ENCODE measurements around the gene TMPRSS13.

Gene TMPRSS13

DNA sequence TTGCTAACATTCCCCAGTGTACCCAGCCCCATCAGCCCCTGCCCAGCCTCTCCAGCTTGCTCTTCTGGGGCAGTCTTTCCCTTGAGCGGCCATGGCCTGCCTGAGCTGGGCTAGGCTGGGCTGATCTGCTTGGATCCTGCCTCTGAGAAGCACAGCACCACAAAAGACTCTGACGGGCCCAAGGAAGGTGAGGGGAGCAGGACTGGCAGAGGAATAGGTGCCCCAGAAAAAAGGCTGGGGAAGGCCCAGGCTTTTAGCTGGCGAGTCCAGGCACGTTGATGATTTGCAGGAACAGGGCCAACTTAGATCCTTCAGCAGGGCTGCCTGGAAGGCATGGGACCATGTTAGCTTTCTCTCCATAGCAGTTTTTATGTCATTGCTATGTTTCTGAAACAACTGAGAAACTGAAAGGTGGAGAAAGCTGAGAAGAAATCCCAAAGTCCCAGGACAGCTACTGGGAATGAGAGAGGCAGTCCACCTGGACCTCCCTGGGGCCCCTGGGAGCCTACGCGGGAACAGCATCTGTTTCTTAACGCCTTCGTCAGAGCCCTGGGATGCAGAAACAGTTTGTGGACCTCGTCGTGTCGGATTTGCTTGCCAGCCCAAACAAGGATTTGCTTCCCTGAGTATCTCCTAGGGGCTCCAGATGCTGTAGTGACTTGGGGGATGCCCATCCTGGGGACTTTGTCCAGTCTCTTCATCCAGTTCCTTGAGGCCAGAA is 28.3 kb downstream of the TMPRSS13 start:
- TF ChIP-seq, protein P1, sequence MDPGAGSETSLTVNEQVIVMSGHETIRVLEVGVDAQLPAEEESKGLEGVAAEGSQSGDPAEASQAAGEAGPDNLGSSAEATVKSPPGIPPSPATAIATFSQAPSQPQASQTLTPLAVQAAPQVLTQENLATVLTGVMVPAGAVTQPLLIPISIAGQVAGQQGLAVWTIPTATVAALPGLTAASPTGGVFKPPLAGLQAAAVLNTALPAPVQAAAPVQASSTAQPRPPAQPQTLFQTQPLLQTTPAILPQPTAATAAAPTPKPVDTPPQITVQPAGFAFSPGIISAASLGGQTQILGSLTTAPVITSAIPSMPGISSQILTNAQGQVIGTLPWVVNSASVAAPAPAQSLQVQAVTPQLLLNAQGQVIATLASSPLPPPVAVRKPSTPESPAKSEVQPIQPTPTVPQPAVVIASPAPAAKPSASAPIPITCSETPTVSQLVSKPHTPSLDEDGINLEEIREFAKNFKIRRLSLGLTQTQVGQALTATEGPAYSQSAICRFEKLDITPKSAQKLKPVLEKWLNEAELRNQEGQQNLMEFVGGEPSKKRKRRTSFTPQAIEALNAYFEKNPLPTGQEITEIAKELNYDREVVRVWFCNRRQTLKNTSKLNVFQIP (CRISPR knock-in tag; IDR thresholded peaks at IDR 0.05; ENCODE audit: borderline replicate concordance, low read depth), result no peak
- TF ChIP-seq ZFP30 (CRISPR knock-in tag; IDR thresholded peaks at IDR 0.05), result no peak
- no peak for TF ChIP-seq GLIS3 (CRISPR knock-in tag; IDR thresholded peaks at IDR 0.05)
- no peak for TF ChIP-seq ZC3H10 (CRISPR knock-in tag; IDR thresholded peaks at IDR 0.05)
- TF ChIP-seq, protein P2, sequence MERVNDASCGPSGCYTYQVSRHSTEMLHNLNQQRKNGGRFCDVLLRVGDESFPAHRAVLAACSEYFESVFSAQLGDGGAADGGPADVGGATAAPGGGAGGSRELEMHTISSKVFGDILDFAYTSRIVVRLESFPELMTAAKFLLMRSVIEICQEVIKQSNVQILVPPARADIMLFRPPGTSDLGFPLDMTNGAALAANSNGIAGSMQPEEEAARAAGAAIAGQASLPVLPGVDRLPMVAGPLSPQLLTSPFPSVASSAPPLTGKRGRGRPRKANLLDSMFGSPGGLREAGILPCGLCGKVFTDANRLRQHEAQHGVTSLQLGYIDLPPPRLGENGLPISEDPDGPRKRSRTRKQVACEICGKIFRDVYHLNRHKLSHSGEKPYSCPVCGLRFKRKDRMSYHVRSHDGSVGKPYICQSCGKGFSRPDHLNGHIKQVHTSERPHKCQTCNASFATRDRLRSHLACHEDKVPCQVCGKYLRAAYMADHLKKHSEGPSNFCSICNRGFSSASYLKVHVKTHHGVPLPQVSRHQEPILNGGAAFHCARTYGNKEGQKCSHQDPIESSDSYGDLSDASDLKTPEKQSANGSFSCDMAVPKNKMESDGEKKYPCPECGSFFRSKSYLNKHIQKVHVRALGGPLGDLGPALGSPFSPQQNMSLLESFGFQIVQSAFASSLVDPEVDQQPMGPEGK (CRISPR knock-in tag; IDR thresholded peaks at IDR 0.05; ENCODE audit: borderline replicate concordance), result no peak
- TF ChIP-seq ZNF70 (CRISPR knock-in tag; IDR thresholded peaks at IDR 0.05), result no peak
- TF ChIP-seq, protein P3, sequence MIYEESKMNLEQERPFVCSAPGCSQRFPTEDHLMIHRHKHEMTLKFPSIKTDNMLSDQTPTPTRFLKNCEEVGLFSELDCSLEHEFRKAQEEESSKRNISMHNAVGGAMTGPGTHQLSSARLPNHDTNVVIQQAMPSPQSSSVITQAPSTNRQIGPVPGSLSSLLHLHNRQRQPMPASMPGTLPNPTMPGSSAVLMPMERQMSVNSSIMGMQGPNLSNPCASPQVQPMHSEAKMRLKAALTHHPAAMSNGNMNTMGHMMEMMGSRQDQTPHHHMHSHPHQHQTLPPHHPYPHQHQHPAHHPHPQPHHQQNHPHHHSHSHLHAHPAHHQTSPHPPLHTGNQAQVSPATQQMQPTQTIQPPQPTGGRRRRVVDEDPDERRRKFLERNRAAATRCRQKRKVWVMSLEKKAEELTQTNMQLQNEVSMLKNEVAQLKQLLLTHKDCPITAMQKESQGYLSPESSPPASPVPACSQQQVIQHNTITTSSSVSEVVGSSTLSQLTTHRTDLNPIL (CRISPR knock-in tag; IDR thresholded peaks at IDR 0.05; ENCODE audit: low read depth), result no peak
- TF ChIP-seq ZNF8 (CRISPR knock-in tag; IDR thresholded peaks at IDR 0.05), result no peak
- no peak for TF ChIP-seq ARNTL (CRISPR knock-in tag; IDR thresholded peaks at IDR 0.05; ENCODE audit: borderline replicate concordance, low read depth)

DNA sequence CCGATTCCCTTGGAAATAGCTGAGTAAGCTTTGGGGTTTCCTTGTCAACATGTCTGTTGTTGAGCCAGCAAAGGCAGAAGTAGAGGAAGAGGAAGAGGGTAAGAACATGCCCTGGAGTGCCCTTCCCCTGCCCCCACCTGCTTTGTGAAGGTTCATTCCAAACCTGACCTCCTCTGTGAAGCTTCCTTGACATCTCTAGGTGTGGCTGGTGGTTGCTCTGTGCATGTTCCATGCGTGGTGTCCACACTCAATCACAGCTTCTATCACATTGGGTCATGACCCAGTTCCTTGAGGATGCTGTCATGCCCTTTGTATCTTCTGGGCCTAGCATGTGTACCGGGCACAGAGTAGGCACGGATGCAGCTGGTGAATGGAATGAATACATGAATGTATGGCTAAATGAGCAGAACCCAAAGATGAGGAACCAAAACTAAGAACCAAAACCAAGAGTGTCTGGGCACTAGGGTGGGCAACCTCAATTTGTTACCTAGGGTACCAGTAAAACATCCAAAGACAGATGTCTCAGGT is 29.0 kb downstream of the TMPRSS13 start:
- TF ChIP-seq OSR1 (CRISPR knock-in tag; IDR thresholded peaks at IDR 0.05), result no peak
- TF ChIP-seq TOX (CRISPR knock-in tag; IDR thresholded peaks at IDR 0.05; ENCODE audit: borderline replicate concordance), result no peak
- no peak for TF ChIP-seq SNAI2 (CRISPR knock-in tag; IDR thresholded peaks at IDR 0.05)
- TF ChIP-seq PPARA (CRISPR knock-in tag; IDR thresholded peaks at IDR 0.05; ENCODE audit: borderline replicate concordance), result no peak
- TF ChIP-seq, protein P4, sequence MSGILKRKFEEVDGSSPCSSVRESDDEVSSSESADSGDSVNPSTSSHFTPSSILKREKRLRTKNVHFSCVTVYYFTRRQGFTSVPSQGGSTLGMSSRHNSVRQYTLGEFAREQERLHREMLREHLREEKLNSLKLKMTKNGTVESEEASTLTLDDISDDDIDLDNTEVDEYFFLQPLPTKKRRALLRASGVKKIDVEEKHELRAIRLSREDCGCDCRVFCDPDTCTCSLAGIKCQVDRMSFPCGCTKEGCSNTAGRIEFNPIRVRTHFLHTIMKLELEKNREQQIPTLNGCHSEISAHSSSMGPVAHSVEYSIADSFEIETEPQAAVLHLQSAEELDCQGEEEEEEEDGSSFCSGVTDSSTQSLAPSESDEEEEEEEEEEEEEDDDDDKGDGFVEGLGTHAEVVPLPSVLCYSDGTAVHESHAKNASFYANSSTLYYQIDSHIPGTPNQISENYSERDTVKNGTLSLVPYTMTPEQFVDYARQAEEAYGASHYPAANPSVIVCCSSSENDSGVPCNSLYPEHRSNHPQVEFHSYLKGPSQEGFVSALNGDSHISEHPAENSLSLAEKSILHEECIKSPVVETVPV (CRISPR knock-in tag; IDR thresholded peaks at IDR 0.05), result no peak
- TF ChIP-seq ESRRG (CRISPR knock-in tag; IDR thresholded peaks at IDR 0.05), result no peak
- TF ChIP-seq ZFP3 (CRISPR knock-in tag; IDR thresholded peaks at IDR 0.05), result no peak
- TF ChIP-seq, protein P5, sequence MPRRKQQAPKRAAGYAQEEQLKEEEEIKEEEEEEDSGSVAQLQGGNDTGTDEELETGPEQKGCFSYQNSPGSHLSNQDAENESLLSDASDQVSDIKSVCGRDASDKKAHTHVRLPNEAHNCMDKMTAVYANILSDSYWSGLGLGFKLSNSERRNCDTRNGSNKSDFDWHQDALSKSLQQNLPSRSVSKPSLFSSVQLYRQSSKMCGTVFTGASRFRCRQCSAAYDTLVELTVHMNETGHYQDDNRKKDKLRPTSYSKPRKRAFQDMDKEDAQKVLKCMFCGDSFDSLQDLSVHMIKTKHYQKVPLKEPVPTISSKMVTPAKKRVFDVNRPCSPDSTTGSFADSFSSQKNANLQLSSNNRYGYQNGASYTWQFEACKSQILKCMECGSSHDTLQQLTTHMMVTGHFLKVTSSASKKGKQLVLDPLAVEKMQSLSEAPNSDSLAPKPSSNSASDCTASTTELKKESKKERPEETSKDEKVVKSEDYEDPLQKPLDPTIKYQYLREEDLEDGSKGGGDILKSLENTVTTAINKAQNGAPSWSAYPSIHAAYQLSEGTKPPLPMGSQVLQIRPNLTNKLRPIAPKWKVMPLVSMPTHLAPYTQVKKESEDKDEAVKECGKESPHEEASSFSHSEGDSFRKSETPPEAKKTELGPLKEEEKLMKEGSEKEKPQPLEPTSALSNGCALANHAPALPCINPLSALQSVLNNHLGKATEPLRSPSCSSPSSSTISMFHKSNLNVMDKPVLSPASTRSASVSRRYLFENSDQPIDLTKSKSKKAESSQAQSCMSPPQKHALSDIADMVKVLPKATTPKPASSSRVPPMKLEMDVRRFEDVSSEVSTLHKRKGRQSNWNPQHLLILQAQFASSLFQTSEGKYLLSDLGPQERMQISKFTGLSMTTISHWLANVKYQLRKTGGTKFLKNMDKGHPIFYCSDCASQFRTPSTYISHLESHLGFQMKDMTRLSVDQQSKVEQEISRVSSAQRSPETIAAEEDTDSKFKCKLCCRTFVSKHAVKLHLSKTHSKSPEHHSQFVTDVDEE (CRISPR knock-in tag; IDR thresholded peaks at IDR 0.05), result no peak
- TF ChIP-seq, protein P3 (CRISPR knock-in tag; IDR thresholded peaks at IDR 0.05; ENCODE audit: low read depth), result no peak
- TF ChIP-seq, protein P1 (CRISPR knock-in tag; IDR thresholded peaks at IDR 0.05; ENCODE audit: borderline replicate concordance, low read depth), result no peak
- no peak for TF ChIP-seq ARNTL (CRISPR knock-in tag; IDR thresholded peaks at IDR 0.05; ENCODE audit: borderline replicate concordance, low read depth)
- TF ChIP-seq, protein P2 (CRISPR knock-in tag; IDR thresholded peaks at IDR 0.05; ENCODE audit: borderline replicate concordance), result no peak
- no peak for TF ChIP-seq ISL1 (CRISPR knock-in tag; IDR thresholded peaks at IDR 0.05)
- no peak for TF ChIP-seq BACH2 (CRISPR knock-in tag; IDR thresholded peaks at IDR 0.05; ENCODE audit: borderline replicate concordance)
- no peak for ATAC-seq

More for the DNA sequence above, 28.3 kb downstream of the TMPRSS13 start:
- ATAC-seq, result no peak

Measured in SK-N-SH treated with all-trans-retinoic acid at 6 μM for 48 hours (cell line).